NCI-H2107 treated with DMSO at 0.1 percent for 48 hours (cell line): Measurements from ENCODE around the gene NAPEPLD.
"Not testable (repeated sequence)": the region's sequence is repeated elsewhere in the genome, so short reads cannot be mapped to it uniquely, and the experiment has no call there.

Source experiments
- DNase-seq: peaks from one replicate; lab custom pipeline; 2025; ENCODE audit not compliant: unreplicated experiment; lab: John Stamatoyannopoulos, UW

The NAPEPLD gene

GRCh38 chr7:103114576-103115008 is 34.3 kb downstream of the NAPEPLD start:
- no peak for DNase-seq

- no peak for DNase-seq
These were observed 35.7 kb downstream of the NAPEPLD start for GRCh38 chr7:103113164-103113563.

GRCh38 chr7:103106703-103107070 is 42.2 kb downstream of the NAPEPLD start:
- DNase-seq: not testable (repeated sequence)

- DNase-seq: no peak
These were observed 42.7 kb downstream of the NAPEPLD start for GRCh38 chr7:103106005-103106702.

- no peak for DNase-seq
These were observed 47.4 kb downstream of the NAPEPLD start for GRCh38 chr7:103101543-103101942.

- DNase-seq: no peak
These were observed 48.6 kb downstream of the NAPEPLD start for GRCh38 chr7:103100348-103100747.

- no peak for DNase-seq
These were observed 51.9 kb downstream of the NAPEPLD start for GRCh38 chr7:103097041-103097440.

- DNase-seq: not testable (repeated sequence)
These were observed 53.3 kb downstream of the NAPEPLD start for GRCh38 chr7:103095558-103095957.

GRCh38 chr7:103094102-103094501 is 54.8 kb downstream of the NAPEPLD start:
- DNase-seq: no peak

GRCh38 chr7:103093429-103093828 is 55.5 kb downstream of the NAPEPLD start:
- DNase-seq: no peak

GRCh38 chr7:103092321-103092720 is 56.6 kb downstream of the NAPEPLD start:
- DNase-seq: not testable (repeated sequence)

- no peak for DNase-seq
These were observed 65.7 kb downstream of the NAPEPLD start for GRCh38 chr7:103083210-103083609.

- DNase-seq: no peak
These were observed 66.4 kb downstream of the NAPEPLD start for GRCh38 chr7:103082497-103082896.

- DNase-seq: no peak
These were observed 68.0 kb downstream of the NAPEPLD start for GRCh38 chr7:103080923-103081322.

GRCh38 chr7:103079836-103080235 is 69.1 kb downstream of the NAPEPLD start:
- no peak for DNase-seq

- not testable (repeated sequence) for DNase-seq
These were observed 70.7 kb downstream of the NAPEPLD start for GRCh38 chr7:103078226-103078625.

GRCh38 chr7:103077318-103077717 is 71.6 kb downstream of the NAPEPLD start:
- no peak for DNase-seq

- no peak for DNase-seq
These were observed 72.1 kb downstream of the NAPEPLD start for GRCh38 chr7:103076764-103077163.

- peak; percentile 29 for DNase-seq
These were observed 73.5 kb downstream of the NAPEPLD start for GRCh38 chr7:103075337-103075918.

- peak; percentile 82 for DNase-seq
These were observed 74.2 kb downstream of the NAPEPLD start, which contains the start of the genes ARMC10 and FBXL13 for GRCh38 chr7:103074519-103075336. TSS of gene ARMC10 (plus strand) at chr7:103075140. CDS start at chr7:103075273, 133 bp downstream. TSS of gene FBXL13 (minus strand) at chr7:103074796.

- DNase-seq: peak; percentile 9
These were observed 74.8 kb downstream of the NAPEPLD start for GRCh38 chr7:103073989-103074518.
